Measurements from ENCODE around the gene CCDC120.

GRCh38 chrX:49061490-49061889, 2.7 kb downstream of the CCDC120 start:
- TF ChIP-seq JUN (CRISPR knock-in tag; IDR thresholded peaks at IDR 0.05), result no peak
- TF ChIP-seq, protein P1, sequence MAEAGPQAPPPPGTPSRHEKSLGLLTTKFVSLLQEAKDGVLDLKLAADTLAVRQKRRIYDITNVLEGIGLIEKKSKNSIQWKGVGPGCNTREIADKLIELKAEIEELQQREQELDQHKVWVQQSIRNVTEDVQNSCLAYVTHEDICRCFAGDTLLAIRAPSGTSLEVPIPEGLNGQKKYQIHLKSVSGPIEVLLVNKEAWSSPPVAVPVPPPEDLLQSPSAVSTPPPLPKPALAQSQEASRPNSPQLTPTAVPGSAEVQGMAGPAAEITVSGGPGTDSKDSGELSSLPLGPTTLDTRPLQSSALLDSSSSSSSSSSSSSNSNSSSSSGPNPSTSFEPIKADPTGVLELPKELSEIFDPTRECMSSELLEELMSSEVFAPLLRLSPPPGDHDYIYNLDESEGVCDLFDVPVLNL (CRISPR knock-in tag; IDR thresholded peaks at IDR 0.05; ENCODE audit: borderline replicate concordance, low read depth), result no peak
- TF ChIP-seq CREB1 (CRISPR knock-in tag; IDR thresholded peaks at IDR 0.05), result no peak
- TF ChIP-seq, protein P2, sequence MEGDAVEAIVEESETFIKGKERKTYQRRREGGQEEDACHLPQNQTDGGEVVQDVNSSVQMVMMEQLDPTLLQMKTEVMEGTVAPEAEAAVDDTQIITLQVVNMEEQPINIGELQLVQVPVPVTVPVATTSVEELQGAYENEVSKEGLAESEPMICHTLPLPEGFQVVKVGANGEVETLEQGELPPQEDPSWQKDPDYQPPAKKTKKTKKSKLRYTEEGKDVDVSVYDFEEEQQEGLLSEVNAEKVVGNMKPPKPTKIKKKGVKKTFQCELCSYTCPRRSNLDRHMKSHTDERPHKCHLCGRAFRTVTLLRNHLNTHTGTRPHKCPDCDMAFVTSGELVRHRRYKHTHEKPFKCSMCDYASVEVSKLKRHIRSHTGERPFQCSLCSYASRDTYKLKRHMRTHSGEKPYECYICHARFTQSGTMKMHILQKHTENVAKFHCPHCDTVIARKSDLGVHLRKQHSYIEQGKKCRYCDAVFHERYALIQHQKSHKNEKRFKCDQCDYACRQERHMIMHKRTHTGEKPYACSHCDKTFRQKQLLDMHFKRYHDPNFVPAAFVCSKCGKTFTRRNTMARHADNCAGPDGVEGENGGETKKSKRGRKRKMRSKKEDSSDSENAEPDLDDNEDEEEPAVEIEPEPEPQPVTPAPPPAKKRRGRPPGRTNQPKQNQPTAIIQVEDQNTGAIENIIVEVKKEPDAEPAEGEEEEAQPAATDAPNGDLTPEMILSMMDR (IDR thresholded peaks at IDR 0.05), result no peak
- TF ChIP-seq CREM (CRISPR knock-in tag; IDR thresholded peaks at IDR 0.05), result no peak
- TF ChIP-seq NR1H2 (CRISPR knock-in tag; IDR thresholded peaks at IDR 0.05), result no peak
